GM23248 (cell line): Measurements from ENCODE around the gene SUN1. TPM values are rescaled to one million over a fixed set of nuclear protein-coding genes. Genes with fewer than 3 reads are reported as not detected.

Source experiments
- DNase-seq: peaks from one replicate; pipeline ENCODE4 v3.0.0-alpha.2; 2015
- H2AFZ ChIP-seq: fragments of 200-600 bp; sonication (generic); 2 replicates; pipeline ENCODE4 v1.6.1; 2016; ENCODE audit warnings: antibody characterized with exemption
- H3F3A ChIP-seq: fragments of 200-600 bp; sonication (generic); 2 replicates; pipeline ENCODE4 v1.6.1; 2016; ENCODE audit warnings: mild to moderate bottlenecking, antibody characterized with exemption, mixed run types; ENCODE audit not compliant: insufficient read depth
- H3K27ac ChIP-seq: fragments of 200-600 bp; sonication (generic); 2 replicates; pipeline ENCODE4 v1.5.1; 2016; ENCODE audit warnings: mild to moderate bottlenecking
- H3K27me3 ChIP-seq: fragments of 200-600 bp; sonication (generic); replicated peaks from 2 replicates; pipeline ENCODE4 v1.6.1; 2016; ENCODE audit warnings: mild to moderate bottlenecking; ENCODE audit not compliant: insufficient read depth
- H3K36me3 ChIP-seq: fragments of 200-600 bp; sonication (generic); 2 replicates; pipeline ENCODE4 v1.6.1; 2016; ENCODE audit warnings: low read depth, mild to moderate bottlenecking
- H3K4me1 ChIP-seq: fragments of 200-600 bp; sonication (generic); 2 replicates; pipeline ENCODE4 v1.6.1; 2016; ENCODE audit warnings: mild to moderate bottlenecking; ENCODE audit not compliant: insufficient read depth
- H3K4me2 ChIP-seq: fragments of 200-600 bp; sonication (generic); one replicate; pipeline ENCODE4 v1.6.1; 2016; ENCODE audit warnings: mild to moderate bottlenecking; ENCODE audit not compliant: unreplicated experiment
- H3K4me3 ChIP-seq: fragments of 200-600 bp; sonication (generic); 2 replicates; pipeline ENCODE4 v1.5.1; 2016; ENCODE audit warnings: mild to moderate bottlenecking
- H3K79me2 ChIP-seq: fragments of 200-600 bp; sonication (generic); 2 replicates; pipeline ENCODE4 v1.6.1; 2016; ENCODE audit warnings: mild to moderate bottlenecking; ENCODE audit not compliant: insufficient read depth
- H3K9ac ChIP-seq: fragments of 200-600 bp; sonication (generic); 2 replicates; pipeline ENCODE4 v1.6.1; 2016; ENCODE audit warnings: mild to moderate bottlenecking
- H3K9me2 ChIP-seq: fragments of 200-600 bp; sonication (generic); 2 replicates; pipeline ENCODE4 v1.6.1; 2016; ENCODE audit warnings: mixed run types, mild to moderate bottlenecking, moderate library complexity; ENCODE audit not compliant: insufficient read depth
- H3K9me3 ChIP-seq: fragments of 200-600 bp; sonication (generic); one replicate; pipeline ENCODE4 v1.6.1; 2017; ENCODE audit warnings: low read depth
- H4K20me1 ChIP-seq: fragments of 200-600 bp; sonication (generic); 2 replicates; pipeline ENCODE4 v1.6.0; 2016; ENCODE audit not compliant: insufficient read depth
- EZH2 ChIP-seq: fragments of 200-600 bp; sonication (generic); IDR thresholded peaks from 2 replicates; pipeline ENCODE4 v1.6.1; 2018; ENCODE audit warnings: antibody characterized with exemption, mild to moderate bottlenecking; ENCODE audit not compliant: insufficient read depth, poor library complexity, severe bottlenecking
- EZH2phosphoT487 ChIP-seq: fragments of 200-600 bp; sonication (generic); IDR thresholded peaks from 2 replicates; pipeline ENCODE4 v1.6.1; 2018; ENCODE audit warnings: antibody characterized with exemption, moderate library complexity, mild to moderate bottlenecking, low read depth; ENCODE audit not compliant: insufficient read depth
- WGBS, 2 experiments: methylation state at CpG; one replicate each; pipeline ENCODE4 v1.1.6; 2015 to 2017; ENCODE audit warnings: low lambda C conversion rate in 2 of 2, low coverage in 1 of 2; ENCODE audit errors: missing lambda C conversion rate in 2 of 2; 5-methylcytosine and 5-hydroxymethylcytosine counted together
- in situ Hi-C: fragments of 300-500 bp; cut with MboI; formaldehyde crosslinking; loops from 2 replicates; pipeline ENCODE4 v1.15.0; 2020
- polyA plus RNA-seq: library from polyadenylated mRNA; unstranded; fragments of >200 nt; fragmentation: Nextera tagmentation; extraction: Ambion mirVana; gene quantifications from 2 replicates; pipeline ENCODE4 v1.2.1, GENCODE V29; 2016
- total RNA-seq: library from RNA; depleted of rRNA; stranded (reverse); fragments of >200 nt; shearing (Covaris generic); gene quantifications from 2 replicates; pipeline ENCODE4 v1.2.3, GENCODE V29; 2014

SUN1 gene
- total and polyA plus RNA-seq, 2 experiments from 2014 or later = 74.0 to 104 TPM

DNA sequence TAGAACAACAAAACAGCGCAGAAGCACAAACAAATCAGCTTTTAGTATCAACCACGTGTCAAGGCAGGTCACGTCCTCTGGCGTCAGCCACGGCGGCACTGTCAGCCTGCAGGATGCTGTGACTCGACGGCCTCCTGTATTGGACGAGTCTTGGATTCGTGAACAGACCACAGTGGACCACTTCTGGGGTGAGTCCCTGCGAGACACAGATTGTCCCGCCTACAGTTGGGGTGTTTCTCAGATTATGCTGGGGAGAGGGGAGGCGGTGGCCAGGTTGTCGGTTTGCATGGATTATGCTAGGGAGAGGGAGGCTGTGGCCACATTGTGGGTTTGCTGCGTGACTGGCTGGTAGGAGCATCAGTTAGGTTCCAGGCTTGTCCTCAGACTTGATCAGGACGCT, 9.7 kb downstream of the SUN1 start:
- Histone ChIP-seq H3F3A (no peaks in the 10 kb centered on the region), H3K79me2 (peaks cover 37% of the 10 kb centered on the region), H3K27ac (no peak overlapping the region), H3K4me3 (no peak overlapping the region), H2AFZ (no peak overlapping the region), H3K9ac (no peak overlapping the region), H3K9me3 (no peaks in the 10 kb centered on the region), H3K27me3 (no peaks in the 10 kb centered on the region), H4K20me1 (no peaks in the 10 kb centered on the region), H3K4me2 (no peak overlapping the region), H3K36me3 (peaks cover 18% of the 10 kb centered on the region; the same call in 1 of the 2 replicates), H3K9me2 (no peaks in the 10 kb centered on the region), H3K4me1 (no peaks in the 10 kb centered on the region)
- WGBS, 2 experiments = 71 to 74% methylated on average over 16 of the region's 16 CpGs
- TF ChIP-seq EZH2 (no peak), EZH2phosphoT487 (no peak)
- in situ Hi-C loops = no loop called here
- DNase-seq = no peak

DNA sequence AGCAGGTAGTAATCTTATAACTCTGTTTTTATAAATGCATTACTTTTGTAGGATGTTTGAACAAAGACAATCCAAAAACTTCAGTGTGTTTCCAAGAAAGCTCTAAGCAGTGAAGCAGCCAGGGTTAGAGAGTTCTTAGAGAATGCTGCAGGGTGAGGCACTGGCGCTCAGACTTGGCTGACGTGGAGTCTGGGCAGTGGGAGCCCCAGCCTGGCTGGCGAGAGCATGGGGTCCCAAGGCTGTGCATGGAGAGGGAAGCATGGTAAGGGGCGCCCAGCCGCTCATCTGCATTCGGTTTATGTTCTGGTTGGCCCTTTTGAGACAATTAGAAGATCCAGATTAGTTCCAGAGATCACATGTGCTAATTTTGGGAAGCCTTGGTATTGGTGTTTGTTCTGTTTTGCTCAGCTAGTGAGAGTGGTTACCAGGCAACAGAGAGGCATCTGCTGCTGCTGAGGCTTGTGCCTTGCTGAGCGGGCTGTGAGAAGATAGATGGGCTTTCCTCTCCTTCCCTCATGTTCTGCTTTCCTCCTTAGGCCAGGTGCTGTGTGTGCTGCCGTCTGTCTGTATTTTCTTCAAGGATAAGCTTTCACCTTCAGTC, 10.3 kb downstream of the SUN1 start:
- H2AFZ ChIP-seq = no peak overlapping the region
- TF ChIP-seq EZH2 (no peak), EZH2phosphoT487 (no peak)
- peaks cover 18% of the 10 kb centered on the region; the same call in 1 of the 2 replicates for H3K36me3 ChIP-seq
- no peak overlapping the region for H3K4me3 ChIP-seq
- WGBS, 2 experiments = 55 to 59% methylated on average over 8 of the region's 8 CpGs
- no peaks in the 10 kb centered on the region for H3K4me1 ChIP-seq
- no peak overlapping the region for H3K27ac ChIP-seq
- no peaks in the 10 kb centered on the region for H3F3A ChIP-seq
- no peaks in the 10 kb centered on the region for H3K27me3 ChIP-seq
- in situ Hi-C loops = no loop called here
- peaks cover 32% of the 10 kb centered on the region for H3K79me2 ChIP-seq
- H3K9ac ChIP-seq = no peak overlapping the region
- H4K20me1 ChIP-seq = no peaks in the 10 kb centered on the region
- H3K4me2 ChIP-seq = no peak overlapping the region
- DNase-seq = peak; percentile 15
- no peaks in the 10 kb centered on the region for H3K9me2 ChIP-seq
- no peaks in the 10 kb centered on the region for H3K9me3 ChIP-seq

DNA sequence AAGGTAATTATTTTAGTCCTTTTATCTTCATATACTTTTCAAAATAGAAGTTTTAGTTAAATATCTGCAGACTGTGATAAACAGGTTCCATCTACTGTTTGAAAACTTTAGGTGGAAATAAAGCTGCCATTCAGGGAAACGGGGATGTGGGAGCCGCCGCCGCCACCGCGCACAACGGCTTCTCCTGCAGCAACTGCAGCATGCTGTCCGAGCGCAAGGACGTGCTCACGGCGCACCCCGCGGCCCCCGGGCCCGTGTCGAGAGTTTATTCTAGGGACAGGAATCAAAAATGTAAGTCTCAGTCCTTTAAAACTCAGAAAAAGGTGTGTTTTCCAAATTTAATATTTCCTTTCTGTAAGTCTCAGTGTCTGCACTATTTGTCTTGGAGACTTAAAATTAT, 11.0 kb downstream of the SUN1 start:
- Histone ChIP-seq H3K4me1 (no peaks in the 10 kb centered on the region), H3K4me3 (no peak overlapping the region), H3K27me3 (no peaks in the 10 kb centered on the region), H3K9ac (no peak overlapping the region), H3K4me2 (no peak overlapping the region), H3F3A (no peaks in the 10 kb centered on the region), H3K27ac (no peak overlapping the region), H3K9me3 (no peaks in the 10 kb centered on the region), H3K9me2 (no peaks in the 10 kb centered on the region), H3K36me3 (peaks cover 18% of the 10 kb centered on the region; the same call in 1 of the 2 replicates), H4K20me1 (no peaks in the 10 kb centered on the region), H3K79me2 (peaks cover 26% of the 10 kb centered on the region), H2AFZ (no peak overlapping the region)
- no peak for DNase-seq
- in situ Hi-C loops = no loop called here
- WGBS, 2 experiments = 94% methylated on average over 17 of the region's 17 CpGs
- TF ChIP-seq EZH2phosphoT487 (no peak), EZH2 (no peak)

DNA sequence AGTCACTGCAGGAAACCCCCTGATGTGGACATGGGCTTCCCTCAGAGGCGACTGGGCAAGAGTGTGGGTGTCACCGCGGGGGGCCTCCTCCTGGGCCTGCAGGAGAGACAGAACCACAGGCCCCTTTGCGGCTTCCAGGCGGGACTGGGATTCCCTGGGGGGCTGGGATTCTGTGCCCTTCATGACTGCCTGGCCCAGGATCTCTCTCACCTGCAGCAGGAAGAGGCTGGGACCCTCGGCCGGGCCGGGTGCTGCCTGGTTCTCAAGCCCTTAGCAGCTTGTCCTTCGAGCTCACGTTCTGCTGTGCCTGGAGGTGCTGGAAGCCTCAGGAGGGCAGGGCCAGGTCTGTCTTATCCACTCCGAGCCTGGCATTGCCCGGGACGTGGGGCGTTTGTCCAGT, 11.8 kb downstream of the SUN1 start:
- Histone ChIP-seq H3K79me2 (peaks cover 22% of the 10 kb centered on the region; the same call in 1 of the 2 replicates), H3K9me2 (no peaks in the 10 kb centered on the region), H2AFZ (no peak overlapping the region), H3K4me1 (no peaks in the 10 kb centered on the region), H4K20me1 (no peaks in the 10 kb centered on the region), H3K9ac (no peak overlapping the region), H3F3A (no peaks in the 10 kb centered on the region), H3K4me3 (no peak overlapping the region), H3K4me2 (no peak overlapping the region), H3K9me3 (no peaks in the 10 kb centered on the region), H3K36me3 (peaks cover 26% of the 10 kb centered on the region; the same call in 1 of the 2 replicates), H3K27ac (no peak overlapping the region), H3K27me3 (no peaks in the 10 kb centered on the region)
- in situ Hi-C loops = no loop called here
- 97 to 99% methylated on average over 12 to 14 of the region's 14 CpGs for WGBS, 2 experiments
- no peak for DNase-seq
- TF ChIP-seq EZH2 (no peak), EZH2phosphoT487 (no peak)
